Peyer's patch (tissue), 4 donors: ENCODE results near the gene MGAT5. TPM values are rescaled to one million over a fixed set of nuclear protein-coding genes. Genes with fewer than 3 reads are reported as not detected.

Source experiments
- DNase-seq, 3 donors: peaks; one replicate each; pipeline ENCODE4 v3.0.0-alpha.2; 2017 to 2019
- H3K27ac ChIP-seq, 4 donors: fragments of 200-600 bp; sonication (generic); one replicate each; pipeline ENCODE4 v1.5.1; 2016 to 2019
- H3K27me3 ChIP-seq, 2 donors: fragments of 200-600 bp; sonication (generic); one replicate each; pipeline ENCODE4 v1.5.1; 2019
- H3K36me3 ChIP-seq, 3 donors: fragments of 200-600 bp; sonication (generic); one replicate each; pipeline ENCODE4 v1.5.1; 2016 to 2019
- H3K4me1 ChIP-seq, 4 donors: fragments of 200-600 bp; sonication (generic); one replicate each; pipeline ENCODE4 v1.5.1; 2016 to 2019
- H3K4me3 ChIP-seq, 4 donors: fragments of 200-600 bp; sonication (generic); 1 replicate in 3 of 4; 2 replicates in 1 of 4; pipeline ENCODE4 v1.5.1; 2016 to 2019; ENCODE audit warnings: mild to moderate bottlenecking in 1 of 4
- H3K9me3 ChIP-seq, 4 donors: fragments of 200-600 bp; sonication (generic); one replicate each; pipeline ENCODE4 v1.5.1; 2016 to 2019; ENCODE audit warnings: mild to moderate bottlenecking in 1 of 4
- CTCF ChIP-seq, 6 experiments: fragments of 450-650 bp in 4 of 6; fragments of 200-600 bp in 2 of 6; sonication (generic) in 1 of 6; IDR thresholded peaks; one replicate each; pipeline ENCODE4 v1.5.1; 2017 to 2019; ENCODE audit warnings: antibody characterized with exemption in 6 of 6, mild to moderate bottlenecking in 3 of 6, moderate library complexity in 1 of 6
- POLR2A ChIP-seq, 2 donors: fragments of 450-650 bp; IDR thresholded peaks; one replicate each; pipeline ENCODE4 v1.5.1; 2017; ENCODE audit warnings: antibody characterized with exemption in 2 of 2, mild to moderate bottlenecking in 2 of 2, moderate library complexity in 2 of 2
- total RNA-seq, 4 donors: library from RNA; depleted of rRNA; stranded (reverse); fragments of >200 nt; gene quantifications; one replicate each; pipeline ENCODE4 v1.1.0, GENCODE V29; 2016

MGAT5 gene
- total RNA-seq, 4 donors from 2014 or later: 106 to 182 (median 117) TPM

- Histone ChIP-seq H3K27me3 (no peaks in the 10 kb centered on the region), H3K4me1 (peaks cover 0 to 22% (median 0%) of the 10 kb centered on the region in 4 donors), H3K9me3 (no peaks in the 10 kb centered on the region), H3K4me3 (no peak overlapping the region), H3K36me3 (peaks cover 0 to 20% (median 0%) of the 10 kb centered on the region in 3 donors), H3K27ac (no peak overlapping the region)
- TF ChIP-seq POLR2A (IDR thresholded peaks at IDR 0.05) (no peak), CTCF (IDR thresholded peaks at IDR 0.05) (no peak)
- DNase-seq: no peak
These were observed 151.8 kb downstream of the MGAT5 start for GRCh38 chr2:134405611-134406081.

GRCh38 chr2:134406311-134406710 lies 152.4 kb downstream of the MGAT5 start:
- H3K27ac ChIP-seq: no peak overlapping the region
- H3K9me3 ChIP-seq: no peaks in the 10 kb centered on the region

GRCh38 chr2:134406736-134407135 lies 152.9 kb downstream of the MGAT5 start:
- H3K4me1 ChIP-seq: peaks cover 0 to 32% (median 6%) of the 10 kb centered on the region in 4 donors
- DNase-seq: no peak
- H3K27ac ChIP-seq: no peak overlapping the region
- H3K27me3 ChIP-seq: no peaks in the 10 kb centered on the region
- no peak overlapping the region for H3K4me3 ChIP-seq
- no peaks in the 10 kb centered on the region for H3K9me3 ChIP-seq
- peaks cover 0 to 20% (median 0%) of the 10 kb centered on the region in 3 donors for H3K36me3 ChIP-seq
- TF ChIP-seq POLR2A (IDR thresholded peaks at IDR 0.05) (no peak), CTCF (IDR thresholded peaks at IDR 0.05) (no peak)

More at GRCh38 chr2:134406311-134406710, 152.4 kb downstream of the MGAT5 start:
- Histone ChIP-seq H3K4me3 (no peak overlapping the region), H3K36me3 (peaks cover 0 to 20% (median 0%) of the 10 kb centered on the region in 3 donors), H3K4me1 (peaks cover 0 to 28% (median 2%) of the 10 kb centered on the region in 4 donors), H3K27me3 (no peaks in the 10 kb centered on the region)
- DNase-seq: no peak
- TF ChIP-seq CTCF (IDR thresholded peaks at IDR 0.05) (no peak), POLR2A (IDR thresholded peaks at IDR 0.05) (no peak)

- Histone ChIP-seq H3K36me3 (peaks cover 0 to 19% (median 0%) of the 10 kb centered on the region in 3 donors), H3K9me3 (no peaks in the 10 kb centered on the region), H3K4me1 (peaks cover 0 to 38% (median 8%) of the 10 kb centered on the region in 4 donors), H3K27me3 (no peaks in the 10 kb centered on the region), H3K27ac (no peak overlapping the region), H3K4me3 (no peak overlapping the region)
- DNase-seq: no peak
- TF ChIP-seq POLR2A (IDR thresholded peaks at IDR 0.05) (no peak), CTCF (IDR thresholded peaks at IDR 0.05) (no peak)
These were observed 153.4 kb downstream of the MGAT5 start for GRCh38 chr2:134407154-134407890.

GRCh38 chr2:134408386-134408785 lies 154.5 kb downstream of the MGAT5 start:
- Histone ChIP-seq H3K27me3 (no peaks in the 10 kb centered on the region), H3K4me1 (peaks cover 0 to 41% (median 8%) of the 10 kb centered on the region in 4 donors), H3K9me3 (no peaks in the 10 kb centered on the region), H3K27ac (peak overlapping the region in 2 of 4 donors; percentile 19 to 40), H3K36me3 (peaks cover 0 to 8% (median 0%) of the 10 kb centered on the region in 3 donors), H3K4me3 (no peak overlapping the region)
- DNase-seq: no peak
- TF ChIP-seq POLR2A (IDR thresholded peaks at IDR 0.05): no peak
- no peak for TF ChIP-seq CTCF (IDR thresholded peaks at IDR 0.05)
